C4-2B (cell line): ENCODE results near the gene CHRNA7.

ENCODE experiments used
- ZFX ChIP-seq: fragments of 450-650 bp; IDR thresholded peaks from 2 replicates; pipeline ENCODE4 v1.6.1; 2017
- TF ChIP-seq, protein P1 (sequence below): fragments of 450-650 bp; conservative IDR thresholded peaks from 2 replicates; pipeline ENCODE4 v1.5.1; 2017; ENCODE audit warnings: mild to moderate bottlenecking

DNA sequence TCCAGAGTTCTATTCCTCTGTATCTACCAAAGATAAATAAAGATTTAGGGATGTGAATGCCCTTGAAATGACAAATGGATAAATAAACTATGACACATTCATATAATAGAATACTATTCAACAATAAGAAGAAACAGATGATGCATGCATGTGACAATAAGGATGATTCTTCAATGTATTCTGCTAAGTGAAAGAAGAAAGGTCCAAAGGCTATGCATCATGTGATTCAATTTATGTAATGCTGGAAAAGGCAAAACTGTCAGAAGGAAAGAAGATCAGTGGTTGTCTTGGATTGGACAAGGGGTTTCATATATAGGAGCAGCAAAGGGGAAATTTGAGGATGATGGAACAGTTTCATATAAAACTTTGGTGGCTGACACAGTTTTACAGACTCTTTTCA lies 32.6 kb upstream of the CHRNA7 start:
- TF ChIP-seq, protein P1, sequence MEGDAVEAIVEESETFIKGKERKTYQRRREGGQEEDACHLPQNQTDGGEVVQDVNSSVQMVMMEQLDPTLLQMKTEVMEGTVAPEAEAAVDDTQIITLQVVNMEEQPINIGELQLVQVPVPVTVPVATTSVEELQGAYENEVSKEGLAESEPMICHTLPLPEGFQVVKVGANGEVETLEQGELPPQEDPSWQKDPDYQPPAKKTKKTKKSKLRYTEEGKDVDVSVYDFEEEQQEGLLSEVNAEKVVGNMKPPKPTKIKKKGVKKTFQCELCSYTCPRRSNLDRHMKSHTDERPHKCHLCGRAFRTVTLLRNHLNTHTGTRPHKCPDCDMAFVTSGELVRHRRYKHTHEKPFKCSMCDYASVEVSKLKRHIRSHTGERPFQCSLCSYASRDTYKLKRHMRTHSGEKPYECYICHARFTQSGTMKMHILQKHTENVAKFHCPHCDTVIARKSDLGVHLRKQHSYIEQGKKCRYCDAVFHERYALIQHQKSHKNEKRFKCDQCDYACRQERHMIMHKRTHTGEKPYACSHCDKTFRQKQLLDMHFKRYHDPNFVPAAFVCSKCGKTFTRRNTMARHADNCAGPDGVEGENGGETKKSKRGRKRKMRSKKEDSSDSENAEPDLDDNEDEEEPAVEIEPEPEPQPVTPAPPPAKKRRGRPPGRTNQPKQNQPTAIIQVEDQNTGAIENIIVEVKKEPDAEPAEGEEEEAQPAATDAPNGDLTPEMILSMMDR, result no peak
- TF ChIP-seq ZFX, result no peak
